Activated naive CD4-positive, alpha-beta T cell treated with Interleukin-2 at 50 U/mL for 16 hours (primary cell): ENCODE data around the gene KRT85.
"Not testable (repeated sequence)": the region's sequence is repeated elsewhere in the genome, so short reads cannot be mapped to it uniquely, and the experiment has no call there.

Source experiments
- DNase-seq: peaks from one replicate; pipeline ENCODE4 v3.0.0-alpha.2; 2020

KRT85 gene

GRCh38 chr12:52347551-52348510, 19.4 kb downstream of the KRT85 start:
- no peak for DNase-seq

GRCh38 chr12:52347016-52347415, 20.3 kb downstream of the KRT85 start:
- no peak for DNase-seq

GRCh38 chr12:52346593-52346992, 20.7 kb downstream of the KRT85 start:
- DNase-seq, result no peak

GRCh38 chr12:52345041-52345440, 22.2 kb downstream of the KRT85 start:
- DNase-seq, result not testable (repeated sequence)

- no peak for DNase-seq
These were observed 23.2 kb downstream of the KRT85 start for GRCh38 chr12:52344111-52344510.

- DNase-seq, result no peak
These were observed 23.7 kb downstream of the KRT85 start for GRCh38 chr12:52343550-52343949.

GRCh38 chr12:52342781-52343490, 24.3 kb downstream of the KRT85 start:
- DNase-seq, result no peak

- no peak for DNase-seq
These were observed 26.2 kb downstream of the KRT85 start for GRCh38 chr12:52341066-52341580.

GRCh38 chr12:52338241-52338960, 28.9 kb downstream of the KRT85 start:
- no peak for DNase-seq

- DNase-seq, result no peak
These were observed 30.2 kb downstream of the KRT85 start for GRCh38 chr12:52337054-52337453.

- no peak for DNase-seq
These were observed 30.6 kb downstream of the KRT85 start for GRCh38 chr12:52336641-52337040.

- DNase-seq, result no peak
These were observed 31.6 kb downstream of the KRT85 start for GRCh38 chr12:52335598-52336262.

- no peak for DNase-seq
These were observed 33.1 kb downstream of the KRT85 start for GRCh38 chr12:52334185-52334584.

GRCh38 chr12:52333321-52333720, 34.0 kb downstream of the KRT85 start:
- no peak for DNase-seq

- no peak for DNase-seq
These were observed 34.9 kb downstream of the KRT85 start for GRCh38 chr12:52332381-52332780.

GRCh38 chr12:52331833-52332232, 35.4 kb downstream of the KRT85 start:
- DNase-seq, result no peak

GRCh38 chr12:52331039-52331438, 36.2 kb downstream of the KRT85 start:
- no peak for DNase-seq

- DNase-seq, result no peak
These were observed 39.3 kb downstream of the KRT85 start for GRCh38 chr12:52327830-52328500.

- peak; percentile 80 for DNase-seq
These were observed 40.0 kb downstream of the KRT85 start for GRCh38 chr12:52327052-52327829.

- DNase-seq, result no peak
These were observed 43.2 kb downstream of the KRT85 start for GRCh38 chr12:52324153-52324444.

- DNase-seq, result no peak
These were observed 43.7 kb downstream of the KRT85 start for GRCh38 chr12:52323416-52324152.
